ENCODE results near the gene HNRNPR.
"Not testable (repeated sequence)": the region's sequence is repeated elsewhere in the genome, so short reads cannot be mapped to it uniquely, and the experiment has no call there.

HNRNPR gene

DNA sequence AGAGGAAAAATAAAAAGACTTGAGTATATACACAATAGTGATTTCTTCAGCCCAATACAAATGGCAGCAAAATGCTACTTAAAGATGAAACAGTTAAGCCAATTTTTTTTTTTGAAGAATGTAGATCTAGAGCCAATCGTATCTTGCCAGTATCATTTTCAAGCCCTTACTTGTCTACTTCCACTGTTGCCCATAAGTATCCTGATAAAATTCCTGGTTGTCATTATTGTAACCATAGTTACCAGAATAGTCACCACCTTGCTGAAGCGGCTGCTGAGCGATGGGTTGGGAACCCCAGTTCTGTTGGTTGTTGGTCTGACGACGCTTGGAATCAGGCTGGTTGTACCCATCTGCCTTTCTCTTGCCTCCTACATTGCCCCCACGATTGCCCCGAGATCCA, 33.8 kb downstream of the HNRNPR start:
- not testable (repeated sequence) for H3K27ac ChIP-seq (ENCODE audit: low read depth, low read length, severe bottlenecking); H3K9me3 ChIP-seq (ENCODE audit: control insufficient read depth, low read length); H3K4me1 ChIP-seq (ENCODE audit: control insufficient read depth, insufficient read depth, low read length, poor library complexity, severe bottlenecking); H3K4me3 ChIP-seq (ENCODE audit: extremely low read depth, insufficient read depth, low read length, poor library complexity, severe bottlenecking)
- peaks cover 62% of the 10 kb centered on the region for H3K36me3 ChIP-seq (ENCODE audit: control insufficient read depth, insufficient read depth, low read length)
- WGBS, 2 experiments (ENCODE audit: insufficient coverage in 2 of 2) = 97 to 100% methylated on average over 5 to 6 of the region's 7 CpGs

DNA sequence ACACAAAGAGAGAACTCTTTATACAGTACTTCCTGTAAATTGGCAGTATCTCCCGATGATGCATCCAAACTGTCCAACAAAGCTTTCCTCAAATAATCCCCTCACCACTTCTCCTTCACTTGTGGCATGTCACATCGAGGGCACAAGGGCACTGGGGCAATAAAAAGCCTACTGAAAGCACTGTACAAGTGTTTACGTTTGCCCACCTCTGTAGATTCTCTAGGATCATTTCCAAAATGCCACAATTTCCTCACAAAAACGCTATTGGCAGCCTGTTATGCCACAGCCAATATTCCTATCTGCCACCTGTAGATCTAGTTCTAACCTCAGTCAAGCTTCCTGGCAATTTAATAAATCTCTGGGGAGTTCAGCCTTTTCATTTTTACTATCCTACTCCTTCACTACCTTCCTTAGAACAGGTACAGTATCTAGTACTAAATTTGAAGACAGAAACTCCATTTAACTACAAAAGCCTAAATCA, 39.9 kb downstream of the HNRNPR start:
- WGBS, 2 experiments (ENCODE audit: insufficient coverage in 2 of 2) = 91 to 97% methylated on average over 4 of the region's 4 CpGs
- no peak overlapping the region for H3K27ac ChIP-seq (ENCODE audit: low read depth, low read length, severe bottlenecking)
- H3K4me3 ChIP-seq (ENCODE audit: extremely low read depth, insufficient read depth, low read length, poor library complexity, severe bottlenecking) = no peak overlapping the region
- H3K36me3 ChIP-seq (ENCODE audit: control insufficient read depth, insufficient read depth, low read length) = peaks cover 69% of the 10 kb centered on the region
- no peaks in the 10 kb centered on the region for H3K4me1 ChIP-seq (ENCODE audit: control insufficient read depth, insufficient read depth, low read length, poor library complexity, severe bottlenecking)
- H3K9me3 ChIP-seq (ENCODE audit: control insufficient read depth, low read length) = no peaks in the 10 kb centered on the region

- Histone ChIP-seq H3K27ac (ENCODE audit: low read depth, low read length, severe bottlenecking) (no peak overlapping the region), H3K4me1 (ENCODE audit: control insufficient read depth, insufficient read depth, low read length, poor library complexity, severe bottlenecking) (no peaks in the 10 kb centered on the region), H3K36me3 (ENCODE audit: control insufficient read depth, insufficient read depth, low read length) (peaks cover 70% of the 10 kb centered on the region), H3K9me3 (ENCODE audit: control insufficient read depth, low read length) (no peaks in the 10 kb centered on the region), H3K4me3 (ENCODE audit: extremely low read depth, insufficient read depth, low read length, poor library complexity, severe bottlenecking) (no peak overlapping the region)
- 95 to 100% methylated on average over 1 to 2 of the region's 2 CpGs for WGBS, 2 experiments (ENCODE audit: insufficient coverage in 2 of 2)
Observed at GRCh38 chr1:23303524-23303923, 40.6 kb downstream of the HNRNPR start.

DNA sequence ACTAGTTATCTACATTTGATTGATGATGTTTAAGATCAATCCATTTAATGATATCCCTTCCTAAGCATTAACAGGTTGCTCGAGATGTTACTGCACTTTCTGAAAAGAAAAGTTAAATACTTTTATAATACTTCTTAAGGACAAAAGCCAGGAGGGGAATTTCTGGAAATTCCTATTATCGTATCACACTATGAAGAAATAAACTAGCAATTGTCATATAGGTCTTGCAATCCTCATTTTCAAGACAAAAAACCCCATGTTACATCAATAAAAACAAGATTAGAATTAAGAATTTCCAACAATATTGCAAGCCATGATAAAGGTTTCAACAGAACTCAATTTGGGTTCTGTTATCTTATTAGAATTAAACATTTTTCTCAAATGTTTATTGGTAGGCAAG, 47.2 kb downstream of the HNRNPR start:
- peaks cover 72% of the 10 kb centered on the region for H3K36me3 ChIP-seq (ENCODE audit: control insufficient read depth, insufficient read depth, low read length)
- no peak overlapping the region for H3K4me3 ChIP-seq (ENCODE audit: extremely low read depth, insufficient read depth, low read length, poor library complexity, severe bottlenecking)
- no peaks in the 10 kb centered on the region for H3K4me1 ChIP-seq (ENCODE audit: control insufficient read depth, insufficient read depth, low read length, poor library complexity, severe bottlenecking)
- H3K27ac ChIP-seq (ENCODE audit: low read depth, low read length, severe bottlenecking) = no peak overlapping the region
- H3K9me3 ChIP-seq (ENCODE audit: control insufficient read depth, low read length) = no peaks in the 10 kb centered on the region
- WGBS, 2 experiments (ENCODE audit: insufficient coverage in 2 of 2) = 100% methylated on average over 1 of the region's 2 CpGs

GRCh38 chr1:23291706-23292105, 52.4 kb downstream of the HNRNPR start:
- Histone ChIP-seq H3K27ac (ENCODE audit: low read depth, low read length, severe bottlenecking) (no peak overlapping the region), H3K4me3 (ENCODE audit: extremely low read depth, insufficient read depth, low read length, poor library complexity, severe bottlenecking) (no peak overlapping the region), H3K9me3 (ENCODE audit: control insufficient read depth, low read length) (no peaks in the 10 kb centered on the region), H3K4me1 (ENCODE audit: control insufficient read depth, insufficient read depth, low read length, poor library complexity, severe bottlenecking) (no peaks in the 10 kb centered on the region), H3K36me3 (ENCODE audit: control insufficient read depth, insufficient read depth, low read length) (peaks cover 56% of the 10 kb centered on the region)
- WGBS, 2 experiments (ENCODE audit: insufficient coverage in 2 of 2) = no CpG with 5 or more reads among the region's 2 CpGs

- Histone ChIP-seq H3K4me3 (ENCODE audit: extremely low read depth, insufficient read depth, low read length, poor library complexity, severe bottlenecking) (no peak overlapping the region), H3K9me3 (ENCODE audit: control insufficient read depth, low read length) (no peaks in the 10 kb centered on the region), H3K27ac (ENCODE audit: low read depth, low read length, severe bottlenecking) (no peak overlapping the region), H3K36me3 (ENCODE audit: control insufficient read depth, insufficient read depth, low read length) (peaks cover 61% of the 10 kb centered on the region), H3K4me1 (ENCODE audit: control insufficient read depth, insufficient read depth, low read length, poor library complexity, severe bottlenecking) (no peaks in the 10 kb centered on the region)
- WGBS, 2 experiments (ENCODE audit: insufficient coverage in 2 of 2) = 98 to 100% methylated on average over 4 to 5 of the region's 9 CpGs
Observed at GRCh38 chr1:23290836-23291565, 53.1 kb downstream of the HNRNPR start.

GRCh38 chr1:23288671-23289070, 55.4 kb downstream of the HNRNPR start:
- WGBS, 2 experiments (ENCODE audit: insufficient coverage in 2 of 2) = 100% methylated on average over 1 to 2 of the region's 3 CpGs
- no peaks in the 10 kb centered on the region for H3K4me1 ChIP-seq (ENCODE audit: control insufficient read depth, insufficient read depth, low read length, poor library complexity, severe bottlenecking)
- peaks cover 69% of the 10 kb centered on the region for H3K36me3 ChIP-seq (ENCODE audit: control insufficient read depth, insufficient read depth, low read length)
- no peak overlapping the region for H3K27ac ChIP-seq (ENCODE audit: low read depth, low read length, severe bottlenecking)
- H3K4me3 ChIP-seq (ENCODE audit: extremely low read depth, insufficient read depth, low read length, poor library complexity, severe bottlenecking) = no peak overlapping the region
- H3K9me3 ChIP-seq (ENCODE audit: control insufficient read depth, low read length) = no peaks in the 10 kb centered on the region

GRCh38 chr1:23288201-23288600, 55.9 kb downstream of the HNRNPR start:
- Histone ChIP-seq H3K36me3 (ENCODE audit: control insufficient read depth, insufficient read depth, low read length) (peaks cover 66% of the 10 kb centered on the region), H3K9me3 (ENCODE audit: control insufficient read depth, low read length) (no peaks in the 10 kb centered on the region), H3K4me1 (ENCODE audit: control insufficient read depth, insufficient read depth, low read length, poor library complexity, severe bottlenecking) (no peaks in the 10 kb centered on the region), H3K27ac (ENCODE audit: low read depth, low read length, severe bottlenecking) (no peak overlapping the region), H3K4me3 (ENCODE audit: extremely low read depth, insufficient read depth, low read length, poor library complexity, severe bottlenecking) (no peak overlapping the region)

- H3K9me3 ChIP-seq (ENCODE audit: control insufficient read depth, low read length) = no peaks in the 10 kb centered on the region
- H3K4me1 ChIP-seq (ENCODE audit: control insufficient read depth, insufficient read depth, low read length, poor library complexity, severe bottlenecking) = no peaks in the 10 kb centered on the region
- no peak overlapping the region for H3K4me3 ChIP-seq (ENCODE audit: extremely low read depth, insufficient read depth, low read length, poor library complexity, severe bottlenecking)
- H3K27ac ChIP-seq (ENCODE audit: low read depth, low read length, severe bottlenecking) = no peak overlapping the region
- 86% methylated on average over 1 of the region's 1 CpG; no CpG with 5 or more reads in 1 of the 2 experiments for WGBS, 2 experiments (ENCODE audit: insufficient coverage in 2 of 2)
- H3K36me3 ChIP-seq (ENCODE audit: control insufficient read depth, insufficient read depth, low read length) = peaks cover 73% of the 10 kb centered on the region
Observed at GRCh38 chr1:23286401-23286800, 57.7 kb downstream of the HNRNPR start.

GRCh38 chr1:23283667-23284602, 60.1 kb downstream of the HNRNPR start:
- Histone ChIP-seq H3K36me3 (ENCODE audit: control insufficient read depth, insufficient read depth, low read length) (peaks cover 82% of the 10 kb centered on the region), H3K9me3 (ENCODE audit: control insufficient read depth, low read length) (no peaks in the 10 kb centered on the region), H3K27ac (ENCODE audit: low read depth, low read length, severe bottlenecking) (no peak overlapping the region), H3K4me1 (ENCODE audit: control insufficient read depth, insufficient read depth, low read length, poor library complexity, severe bottlenecking) (no peaks in the 10 kb centered on the region), H3K4me3 (ENCODE audit: extremely low read depth, insufficient read depth, low read length, poor library complexity, severe bottlenecking) (no peak overlapping the region)
- 100% methylated on average over 1 of the region's 4 CpGs; no CpG with 5 or more reads in 1 of the 2 experiments for WGBS, 2 experiments (ENCODE audit: insufficient coverage in 2 of 2)
